Tibial artery (tissue), 4 donors: Measurements from ENCODE around the gene RBM25.
"Not testable (repeated sequence)": the region's sequence is repeated elsewhere in the genome, so short reads cannot be mapped to it uniquely, and the experiment has no call there.

ENCODE experiments used
- DNase-seq, 2 donors: peaks; one replicate each; pipeline ENCODE4 v3.0.0-alpha.2; 2019
- H3K27ac ChIP-seq, 2 donors: fragments of 200-600 bp; sonication (generic) in 1 of 2; 1 replicate in 1 of 2; 2 replicates in 1 of 2; pipeline ENCODE4 v1.5.1; 2018 to 2019; ENCODE audit warnings: mild to moderate bottlenecking in 1 of 2
- H3K27me3 ChIP-seq, 2 donors: fragments of 200-600 bp; sonication (generic) in 1 of 2; one replicate each; pipeline versions ENCODE4 v1.5.1 to v1.6.0; 2016 to 2019
- H3K36me3 ChIP-seq, 3 donors: fragments of 200-600 bp; sonication (generic) in 2 of 3; one replicate each; pipeline ENCODE4 v1.5.1; 2016 to 2019; ENCODE audit warnings: mild to moderate bottlenecking in 2 of 3
- H3K4me1 ChIP-seq, 4 donors: fragments of 200-600 bp; sonication (generic) in 2 of 4; 1 replicate in 3 of 4; 2 replicates in 1 of 4; pipeline ENCODE4 v1.5.1; 2016 to 2019
- H3K4me3 ChIP-seq, 2 donors: fragments of 200-600 bp; sonication (generic) in 1 of 2; 1 replicate in 1 of 2; 2 replicates in 1 of 2; pipeline ENCODE4 v1.5.1; 2018 to 2019; ENCODE audit warnings: mild to moderate bottlenecking in 2 of 2
- H3K9me3 ChIP-seq, 3 donors: fragments of 200-600 bp; sonication (generic) in 1 of 3; one replicate each; pipeline ENCODE4 v1.5.1; 2016 to 2019
- CTCF ChIP-seq, 2 experiments: fragments of 200-600 bp in 1 of 2; fragments of 450-650 bp in 1 of 2; IDR thresholded peaks; one replicate each; pipeline ENCODE4 v1.5.1; 2017 to 2019; ENCODE audit warnings: antibody characterized with exemption in 2 of 2, mild to moderate bottlenecking in 1 of 2, moderate library complexity in 1 of 2
- intact Hi-C: fragments of 100-400 bp; cut with DNase I; formaldehyde crosslinking; loops from one replicate; pipeline ENCODE4 v1.15.0; 2023; ENCODE audit warnings: low total_unique reads

RBM25 gene

GRCh38 chr14:73153272-73153671 lies 94.9 kb downstream of the RBM25 start:
- Histone ChIP-seq H3K27ac (no peak overlapping the region), H3K4me3 (no peak overlapping the region), H3K9me3 (no peaks in the 10 kb centered on the region), H3K36me3 (peaks cover 39 to 77% (median 40%) of the 10 kb centered on the region in 3 donors), H3K27me3 (no peaks in the 10 kb centered on the region), H3K4me1 (peaks cover 0 to 14% (median 0%) of the 10 kb centered on the region in 4 donors)
- no peak for TF ChIP-seq CTCF (IDR thresholded peaks at IDR 0.05)
- intact Hi-C loops = no loop called here
- DNase-seq = no peak

GRCh38 chr14:73162251-73162650 lies 103.9 kb downstream of the RBM25 start:
- no peak for DNase-seq
- Histone ChIP-seq H3K9me3 (no peaks in the 10 kb centered on the region), H3K4me3 (no peak overlapping the region), H3K27ac (no peak overlapping the region), H3K36me3 (peaks cover 30 to 86% (median 54%) of the 10 kb centered on the region in 3 donors), H3K27me3 (no peaks in the 10 kb centered on the region), H3K4me1 (no peaks in the 10 kb centered on the region)
- intact Hi-C loops = no loop called here
- no peak for TF ChIP-seq CTCF (IDR thresholded peaks at IDR 0.05)

- H3K27me3 ChIP-seq = no peaks in the 10 kb centered on the region
- peaks cover 38 to 92% (median 65%) of the 10 kb centered on the region in 3 donors for H3K36me3 ChIP-seq
- H3K4me3 ChIP-seq = no peak overlapping the region
- no peak for TF ChIP-seq CTCF (IDR thresholded peaks at IDR 0.05)
- no peak for DNase-seq
- no peak overlapping the region for H3K27ac ChIP-seq
- intact Hi-C loops = no loop called here
- H3K9me3 ChIP-seq = no peaks in the 10 kb centered on the region
- H3K4me1 ChIP-seq = no peaks in the 10 kb centered on the region
Measured at GRCh38 chr14:73166399-73166798, 108.1 kb downstream of the RBM25 start.

- intact Hi-C loops = no loop called here
- Histone ChIP-seq H3K9me3 (no peaks in the 10 kb centered on the region), H3K4me3 (no peak overlapping the region), H3K4me1 (no peaks in the 10 kb centered on the region), H3K27ac (no peak overlapping the region), H3K27me3 (no peaks in the 10 kb centered on the region), H3K36me3 (peaks cover 46 to 95% (median 67%) of the 10 kb centered on the region in 3 donors)
- TF ChIP-seq CTCF (IDR thresholded peaks at IDR 0.05) = no peak
- DNase-seq = no peak
Measured at GRCh38 chr14:73167727-73168126, 109.4 kb downstream of the RBM25 start.

GRCh38 chr14:73168274-73168673 lies 109.9 kb downstream of the RBM25 start:
- H3K36me3 ChIP-seq = peaks cover 51 to 95% (median 67%) of the 10 kb centered on the region in 3 donors
- H3K9me3 ChIP-seq = no peaks in the 10 kb centered on the region
- no peaks in the 10 kb centered on the region for H3K4me1 ChIP-seq
- intact Hi-C loops = no loop called here
- no peak overlapping the region for H3K27ac ChIP-seq
- no peaks in the 10 kb centered on the region for H3K27me3 ChIP-seq
- no peak for DNase-seq
- TF ChIP-seq CTCF (IDR thresholded peaks at IDR 0.05) = no peak
- H3K4me3 ChIP-seq = no peak overlapping the region

- Histone ChIP-seq H3K27me3 (no peaks in the 10 kb centered on the region), H3K4me3 (no peak overlapping the region), H3K4me1 (no peaks in the 10 kb centered on the region), H3K9me3 (no peaks in the 10 kb centered on the region), H3K36me3 (peaks cover 55 to 95% (median 67%) of the 10 kb centered on the region in 3 donors), H3K27ac (no peak overlapping the region)
- intact Hi-C loops = no loop called here
- DNase-seq = no peak
- TF ChIP-seq CTCF (IDR thresholded peaks at IDR 0.05) = no peak
Measured at GRCh38 chr14:73168691-73169090, 110.4 kb downstream of the RBM25 start.

GRCh38 chr14:73169855-73170254 lies 111.5 kb downstream of the RBM25 start:
- H3K36me3 ChIP-seq = peaks cover 66 to 95% (median 76%) of the 10 kb centered on the region in 3 donors
- not testable (repeated sequence) for DNase-seq, H3K27me3 ChIP-seq, H3K4me3 ChIP-seq, H3K9me3 ChIP-seq, H3K27ac ChIP-seq, H3K4me1 ChIP-seq
- intact Hi-C loops = loop anchor here (5.0 kb wide), 1 partner anchor 302 kb away; no protein-coding TSS in a partner anchor
